DOHH2 (cell line): ENCODE data around the gene F2RL3.
"Not testable (repeated sequence)": the region's sequence is repeated elsewhere in the genome, so short reads cannot be mapped to it uniquely, and the experiment has no call there.

ENCODE experiments used
- EZH2phosphoT487 ChIP-seq: fragments of 200-600 bp; sonication (generic); IDR thresholded peaks from 2 replicates; pipeline ENCODE4 v1.6.1; 2017; ENCODE audit warnings: borderline replicate concordance, mild to moderate bottlenecking, antibody characterized with exemption, low read length, moderate library complexity, mixed read lengths
- TF ChIP-seq, protein P1 (sequence below): fragments of 200-600 bp; sonication (generic); IDR thresholded peaks from one replicate; pipeline ENCODE4 v1.5.1; 2014; ENCODE audit warnings: antibody characterized with exemption, mild to moderate bottlenecking, low read depth, low read length; ENCODE audit not compliant: poor library complexity, severe bottlenecking

- TF ChIP-seq, protein P1, sequence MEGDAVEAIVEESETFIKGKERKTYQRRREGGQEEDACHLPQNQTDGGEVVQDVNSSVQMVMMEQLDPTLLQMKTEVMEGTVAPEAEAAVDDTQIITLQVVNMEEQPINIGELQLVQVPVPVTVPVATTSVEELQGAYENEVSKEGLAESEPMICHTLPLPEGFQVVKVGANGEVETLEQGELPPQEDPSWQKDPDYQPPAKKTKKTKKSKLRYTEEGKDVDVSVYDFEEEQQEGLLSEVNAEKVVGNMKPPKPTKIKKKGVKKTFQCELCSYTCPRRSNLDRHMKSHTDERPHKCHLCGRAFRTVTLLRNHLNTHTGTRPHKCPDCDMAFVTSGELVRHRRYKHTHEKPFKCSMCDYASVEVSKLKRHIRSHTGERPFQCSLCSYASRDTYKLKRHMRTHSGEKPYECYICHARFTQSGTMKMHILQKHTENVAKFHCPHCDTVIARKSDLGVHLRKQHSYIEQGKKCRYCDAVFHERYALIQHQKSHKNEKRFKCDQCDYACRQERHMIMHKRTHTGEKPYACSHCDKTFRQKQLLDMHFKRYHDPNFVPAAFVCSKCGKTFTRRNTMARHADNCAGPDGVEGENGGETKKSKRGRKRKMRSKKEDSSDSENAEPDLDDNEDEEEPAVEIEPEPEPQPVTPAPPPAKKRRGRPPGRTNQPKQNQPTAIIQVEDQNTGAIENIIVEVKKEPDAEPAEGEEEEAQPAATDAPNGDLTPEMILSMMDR = not testable (repeated sequence)
- TF ChIP-seq EZH2phosphoT487 = not testable (repeated sequence)
Measured at GRCh38 chr19:16874978-16875299, 13.9 kb upstream of the F2RL3 start.
